T-cell (primary cell): Measurements from ENCODE around the gene CSN2. TPM values are rescaled to one million over a fixed set of nuclear protein-coding genes. Genes with fewer than 3 reads are reported as not detected.
"Not testable (repeated sequence)": the region's sequence is repeated elsewhere in the genome, so short reads cannot be mapped to it uniquely, and the experiment has no call there.

Source experiments
- ATAC-seq, 4 experiments: fragments of 200-7000 bp in 3 of 4; fragments of 150-1000 bp in 1 of 4; cut with Tn5 transposase; replicated peaks in 1 of 4; 1 replicate in 3 of 4; 2 replicates in 1 of 4; pipeline ENCODE4 v1.10.0; 2021; ENCODE audit warnings: moderate library complexity in 3 of 4, mild to moderate bottlenecking in 2 of 4, moderate number of reproducible peaks in 1 of 4
- CTCF ChIA-PET, 2 donors: fragments of 300-600 bp; sonication (Branson Sonifier 250); formaldehyde crosslinking; loops; one replicate each; lab custom pipeline; 2022; ENCODE audit warnings: antibody characterized with exemption in 2 of 2; lab: Charles Lee
- POLR2A ChIA-PET, 2 donors: fragments of 300-600 bp; sonication (Branson Sonifier 250); formaldehyde crosslinking; loops; one replicate each; lab custom pipeline; 2022; ENCODE audit warnings: antibody characterized with exemption in 2 of 2; lab: Charles Lee
- DNase-seq, 35 experiments: peaks; one replicate each; pipeline versions ENCODE4 v3.0.0 to v3.0.0-alpha.2; 2013 to 2023
- H3K27ac ChIP-seq: one replicate; pipeline ENCODE4 v1.5.1; 2013; ENCODE audit warnings: low read length
- H3K27me3 ChIP-seq, 2 experiments: replicated peaks in 1 of 2; 1 replicate in 1 of 2; 2 replicates in 1 of 2; pipeline versions ENCODE4 v1.6.1 to v1.7.0; 2013; ENCODE audit warnings: low read length in 1 of 2, mixed read lengths in 1 of 2; ENCODE audit not compliant: control insufficient read depth in 2 of 2, insufficient read depth in 2 of 2; ENCODE audit errors: extremely low read depth in 1 of 2
- H3K36me3 ChIP-seq, 2 donors: 1 replicate in 1 of 2; 2 replicates in 1 of 2; pipeline versions ENCODE4 v1.6.1 to v1.7.0; 2013; ENCODE audit warnings: low read length in 1 of 2; ENCODE audit not compliant: control insufficient read depth in 2 of 2, insufficient read depth in 1 of 2; ENCODE audit errors: extremely low read depth in 1 of 2
- H3K4me1 ChIP-seq, 2 experiments: 1 replicate in 1 of 2; 2 replicates in 1 of 2; pipeline versions ENCODE4 v1.6.1 to v1.7.0; 2013; ENCODE audit warnings: low read length in 2 of 2, mixed read lengths in 1 of 2; ENCODE audit not compliant: insufficient read depth in 2 of 2, control insufficient read depth in 1 of 2; ENCODE audit errors: extremely low read depth in 1 of 2
- H3K4me3 ChIP-seq, 2 donors: 1 replicate in 1 of 2; 2 replicates in 1 of 2; pipeline versions ENCODE4 v1.5.1 to v1.7.0; 2013; ENCODE audit warnings: mild to moderate bottlenecking in 2 of 2, low read length in 1 of 2, moderate library complexity in 1 of 2; ENCODE audit not compliant: control insufficient read depth in 1 of 2; ENCODE audit errors: extremely low read depth in 1 of 2
- H3K9me3 ChIP-seq: 2 replicates; pipeline ENCODE4 v1.7.0; 2013
- H3K27ac Mint-ChIP-seq, 2 donors: one replicate each; pipeline ENCODE4 v1.8.0; 2020 to 2021; ENCODE audit warnings: mild to moderate bottlenecking in 2 of 2, mixed read lengths in 2 of 2
- H3K27me3 Mint-ChIP-seq, 2 donors: one replicate each; pipeline ENCODE4 v1.8.0; 2021 to 2022; ENCODE audit warnings: mixed read lengths in 2 of 2
- H3K36me3 Mint-ChIP-seq: one replicate; pipeline ENCODE4 v1.8.0; 2021; ENCODE audit warnings: mixed read lengths
- H3K4me1 Mint-ChIP-seq, 3 donors: one replicate each; pipeline ENCODE4 v1.8.0; 2020 to 2022; ENCODE audit warnings: mixed read lengths in 3 of 3, mild to moderate bottlenecking in 1 of 3
- H3K4me3 Mint-ChIP-seq, 3 donors: one replicate each; pipeline ENCODE4 v1.8.0; 2020 to 2022; ENCODE audit warnings: mild to moderate bottlenecking in 3 of 3, mixed read lengths in 3 of 3, moderate library complexity in 3 of 3
- H3K9me3 Mint-ChIP-seq, 3 donors: one replicate each; pipeline ENCODE4 v1.8.0; 2020 to 2022; ENCODE audit warnings: mixed read lengths in 3 of 3
- WGBS: methylation state at CpG from one replicate; pipeline ENCODE4 v1.1.5; 2013; ENCODE audit warnings: missing lambda C conversion rate; ENCODE audit not compliant: insufficient coverage; 5-methylcytosine and 5-hydroxymethylcytosine counted together
- total RNA-seq, 35 experiments: library from RNA in 6 of 35; stranded (reverse) in 6 of 35; fragments of 120-200 nt in 1 of 35; gene quantifications; one replicate each; pipeline versions ENCODE4 v1.2.1 to v1.2.4 and lab custom pipeline; 2013 to 2026

The CSN2 gene
- total RNA-seq, 5 donors from 2014 or later (not counting 1 experiment from before 2014, with no cell fraction given) = not detected

- 100% methylated on average over 1 of the region's 1 CpG for WGBS
- H3K27ac Mint-ChIP-seq = no peak overlapping the region
These were observed 8.3 kb downstream of the CSN2 start for GRCh38 chr4:69957209-69957608.

GRCh38 chr4:69951602-69952001 is 13.9 kb downstream of the CSN2 start:
- ATAC-seq (no peak), DNase-seq (no peak)
- H3K9me3 Mint-ChIP-seq = peaks cover 0 to 4% (median 2%) of the 10 kb centered on the region in 3 donors
- H3K27ac Mint-ChIP-seq = no peak overlapping the region
- no peaks in the 10 kb centered on the region for H3K27me3 ChIP-seq
- no peak overlapping the region for H3K4me3 ChIP-seq
- peaks cover 0 to 5% of the 10 kb centered on the region in 2 donors for H3K27me3 Mint-ChIP-seq
- no peak overlapping the region for H3K27ac ChIP-seq
- 69% methylated on average over 2 of the region's 3 CpGs for WGBS
- H3K9me3 ChIP-seq = no peaks in the 10 kb centered on the region
- no peaks in the 10 kb centered on the region for H3K36me3 ChIP-seq
- no peaks in the 10 kb centered on the region for H3K36me3 Mint-ChIP-seq
- no peak overlapping the region for H3K4me3 Mint-ChIP-seq
- H3K4me1 ChIP-seq = no peaks in the 10 kb centered on the region
- ChIA-PET POLR2A (no interaction called here), CTCF (no interaction called here)
- no peaks in the 10 kb centered on the region for H3K4me1 Mint-ChIP-seq

More at GRCh38 chr4:69957209-69957608, 8.3 kb downstream of the CSN2 start:
- Histone ChIP-seq H3K27ac (no peak overlapping the region), H3K4me1 (no peaks in the 10 kb centered on the region), H3K9me3 (no peaks in the 10 kb centered on the region), H3K27me3 (no peaks in the 10 kb centered on the region), H3K36me3 (no peaks in the 10 kb centered on the region), H3K4me3 (no peak overlapping the region)
- ChIA-PET CTCF (no interaction called here), POLR2A (no interaction called here)
- no peak overlapping the region for H3K4me3 Mint-ChIP-seq
- ATAC-seq (no peak), DNase-seq (no peak)
- H3K27me3 Mint-ChIP-seq = peaks cover 0 to 5% of the 10 kb centered on the region in 2 donors
- H3K36me3 Mint-ChIP-seq = no peaks in the 10 kb centered on the region
- H3K4me1 Mint-ChIP-seq = no peaks in the 10 kb centered on the region
- H3K9me3 Mint-ChIP-seq = no peaks in the 10 kb centered on the region

DNA sequence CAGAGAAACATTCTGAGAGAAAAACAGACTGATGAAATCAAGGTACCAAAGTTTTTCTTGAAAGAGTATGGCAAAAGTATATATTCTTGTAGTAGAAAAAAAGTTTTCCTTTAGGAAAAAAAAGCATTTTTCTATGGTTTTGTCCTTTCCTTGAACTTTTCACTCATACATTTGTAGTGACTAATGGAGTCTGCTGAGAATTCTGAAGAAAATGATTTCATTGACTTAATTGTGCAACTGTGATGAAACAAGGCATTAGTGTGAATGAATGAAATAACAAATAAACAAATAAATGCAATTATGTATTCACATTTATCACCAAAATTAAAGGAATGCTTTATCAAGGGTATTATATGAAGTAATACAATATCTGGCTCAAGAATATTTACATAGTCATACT is 29.0 kb downstream of the CSN2 start:
- no peak for DNase-seq
- no peaks in the 10 kb centered on the region for H3K36me3 ChIP-seq
- Mint-ChIP-seq H3K27ac (no peak overlapping the region), H3K36me3 (no peaks in the 10 kb centered on the region), H3K9me3 (no peaks in the 10 kb centered on the region), H3K27me3 (no peaks in the 10 kb centered on the region), H3K4me1 (no peaks in the 10 kb centered on the region), H3K4me3 (no peak overlapping the region)
- H3K27me3 ChIP-seq = no peaks in the 10 kb centered on the region
- no peaks in the 10 kb centered on the region for H3K9me3 ChIP-seq
- H3K27ac ChIP-seq = no peak overlapping the region
- ChIA-PET CTCF (no interaction called here), POLR2A (no interaction called here)
- no peaks in the 10 kb centered on the region for H3K4me1 ChIP-seq
- no peak for ATAC-seq
- H3K4me3 ChIP-seq = no peak overlapping the region

DNA sequence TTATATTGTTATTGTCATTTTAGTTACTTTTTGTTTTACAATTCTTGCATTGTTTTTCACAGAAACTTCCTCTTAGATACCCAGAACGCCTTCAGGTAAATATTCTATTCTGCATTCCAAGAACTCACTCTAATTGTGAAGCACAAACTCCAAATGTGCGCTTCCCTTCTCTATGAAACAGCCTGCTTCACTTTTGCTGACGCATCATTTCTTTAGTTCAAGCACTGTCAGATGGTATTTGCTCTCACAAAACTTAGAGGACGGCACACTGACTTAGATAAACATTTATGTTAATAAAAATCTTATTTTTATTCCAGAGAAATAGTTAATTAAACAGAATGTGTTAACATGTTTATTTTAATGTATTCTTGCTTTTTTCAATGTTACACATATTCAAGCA is 31.4 kb downstream of the CSN2 start:
- Mint-ChIP-seq H3K9me3 (no peaks in the 10 kb centered on the region), H3K27ac (no peak overlapping the region), H3K27me3 (peaks cover 0 to 3% of the 10 kb centered on the region in 2 donors), H3K4me1 (no peaks in the 10 kb centered on the region), H3K4me3 (no peak overlapping the region), H3K36me3 (no peaks in the 10 kb centered on the region)
- H3K9me3 ChIP-seq = no peaks in the 10 kb centered on the region
- ChIA-PET CTCF (interaction anchor here in 1 of 2 donors (0.6 kb wide), 1 partner anchor 350 kb away, joined by 6 read pairs; no protein-coding TSS in a partner anchor), POLR2A (no interaction called here)
- 44% methylated on average over 1 of the region's 4 CpGs for WGBS
- DNase-seq (no peak), ATAC-seq (no peak)
- H3K4me1 ChIP-seq = no peaks in the 10 kb centered on the region
- no peak overlapping the region for H3K4me3 ChIP-seq
- no peak overlapping the region for H3K27ac ChIP-seq
- no peaks in the 10 kb centered on the region for H3K36me3 ChIP-seq
- no peaks in the 10 kb centered on the region for H3K27me3 ChIP-seq

- Mint-ChIP-seq H3K27ac (no peak within 1 kb of the TSS), H3K4me3 (no peak within 1 kb of the TSS), H3K9me3 (no peaks in the 10 kb centered on the region), H3K4me1 (no peaks in the 10 kb centered on the region), H3K27me3 (peaks cover 0 to 3% of the 10 kb centered on the region in 2 donors), H3K36me3 (no peaks in the 10 kb centered on the region)
- DNase-seq (no peak), ATAC-seq (no peak)
- no peak within 1 kb of the TSS for H3K4me3 ChIP-seq
- H3K4me1 ChIP-seq = no peaks in the 10 kb centered on the region
- no peaks in the 10 kb centered on the region for H3K36me3 ChIP-seq
- no peaks in the 10 kb centered on the region for H3K27me3 ChIP-seq
- CTCF ChIA-PET = no interaction called here
- no peak within 1 kb of the TSS for H3K27ac ChIP-seq
- no peaks in the 10 kb centered on the region for H3K9me3 ChIP-seq
- WGBS = 100% methylated on average over 2 of the region's 3 CpGs
- POLR2A ChIA-PET = no interaction called here
These were observed 34.8 kb downstream of the CSN2 start, which contains the start of gene CSN1S1 for GRCh38 chr4:69930768-69931167. CSN1S1 (plus strand) TSS chr4:69931068; CDS start chr4:69932556, 1,488 bp downstream.

DNA sequence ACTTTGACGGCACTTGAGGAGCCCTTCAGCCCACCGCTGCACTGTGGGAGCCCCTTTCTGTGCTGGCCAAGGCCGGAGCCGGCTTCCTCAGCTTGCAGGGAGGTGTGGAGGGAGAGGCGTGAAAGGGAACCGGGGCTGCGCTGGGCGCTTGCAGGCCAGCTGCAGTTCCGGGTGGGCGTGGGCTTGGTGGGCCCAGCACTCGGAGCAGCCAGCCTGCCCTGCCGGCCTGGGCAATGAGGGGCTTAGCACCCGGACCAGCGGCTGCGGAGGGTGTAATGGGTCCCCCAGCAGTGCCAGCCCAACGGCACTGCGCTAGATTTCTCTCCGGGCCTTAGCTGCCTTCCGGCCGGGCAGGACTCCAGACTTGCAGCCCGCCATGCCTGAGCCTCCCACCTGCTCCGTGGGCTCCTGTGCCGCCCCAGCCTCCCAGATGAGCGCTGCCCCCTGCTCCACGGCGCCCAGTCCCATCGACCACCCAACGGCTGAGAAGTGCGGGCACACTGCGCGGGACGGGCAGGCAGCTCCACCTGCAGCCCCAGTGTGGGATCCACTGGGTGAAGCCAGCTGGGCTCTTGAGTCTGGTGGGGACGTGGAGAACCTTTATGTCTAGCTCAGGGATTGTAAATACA is 41.6 kb downstream of the CSN2 start:
- not testable (repeated sequence) for H3K36me3 Mint-ChIP-seq

More for the DNA sequence above, 41.6 kb downstream of the CSN2 start:
- H3K4me3 ChIP-seq, ATAC-seq, DNase-seq, H3K27me3 ChIP-seq, H3K27ac ChIP-seq, POLR2A ChIA-PET, H3K4me1 ChIP-seq, H3K36me3 ChIP-seq, H3K4me3 Mint-ChIP-seq, H3K9me3 ChIP-seq, H3K27me3 Mint-ChIP-seq, H3K27ac Mint-ChIP-seq, H3K4me1 Mint-ChIP-seq, H3K9me3 Mint-ChIP-seq, CTCF ChIA-PET: not testable (repeated sequence)
- 94% methylated on average over 30 of the region's 33 CpGs for WGBS
